Measurements from ENCODE around the gene AACS. TPM values are rescaled to one million over a fixed set of nuclear protein-coding genes. Genes with fewer than 3 reads are reported as not detected.
A peak's percentile ranks its signal among the peaks of the same experiment; 100 is the strongest.

The AACS gene, protein sequence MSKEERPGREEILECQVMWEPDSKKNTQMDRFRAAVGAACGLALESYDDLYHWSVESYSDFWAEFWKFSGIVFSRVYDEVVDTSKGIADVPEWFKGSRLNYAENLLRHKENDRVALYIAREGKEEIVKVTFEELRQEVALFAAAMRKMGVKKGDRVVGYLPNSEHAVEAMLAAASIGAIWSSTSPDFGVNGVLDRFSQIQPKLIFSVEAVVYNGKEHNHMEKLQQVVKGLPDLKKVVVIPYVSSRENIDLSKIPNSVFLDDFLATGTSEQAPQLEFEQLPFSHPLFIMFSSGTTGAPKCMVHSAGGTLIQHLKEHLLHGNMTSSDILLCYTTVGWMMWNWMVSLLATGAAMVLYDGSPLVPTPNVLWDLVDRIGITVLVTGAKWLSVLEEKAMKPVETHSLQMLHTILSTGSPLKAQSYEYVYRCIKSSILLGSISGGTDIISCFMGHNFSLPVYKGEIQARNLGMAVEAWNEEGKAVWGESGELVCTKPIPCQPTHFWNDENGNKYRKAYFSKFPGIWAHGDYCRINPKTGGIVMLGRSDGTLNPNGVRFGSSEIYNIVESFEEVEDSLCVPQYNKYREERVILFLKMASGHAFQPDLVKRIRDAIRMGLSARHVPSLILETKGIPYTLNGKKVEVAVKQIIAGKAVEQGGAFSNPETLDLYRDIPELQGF
- total RNA-seq (2016; rRNA removed; fragmentation: Illumina TruSeq; extraction: Trizol) (26.3 and 28.8 TPM in 2 replicates), polyA plus RNA-seq (2011; rRNA removed) (23.3 and 23.5 TPM in 2 replicates), polyA minus RNA-seq (2011; rRNA and poly(A)+ RNA removed; ENCODE audit: low replicate concordance) (35.1 and 50.6 TPM in 2 replicates), Bru-seq, nascent RNA (percentile 62 among the genes with signal in this experiment), BruChase-seq, experiment 1, labeled RNA remaining after a 6-hour chase (percentile 67 among the genes with signal in this experiment), BruChase-seq, experiment 2, labeled RNA remaining after a 2-hour chase (percentile 66 among the genes with signal in this experiment)
- 8.4 and 10.7 TPM in 2 replicates for total RNA-seq (2016; cell fraction: cytosol; rRNA removed; fragmentation: Illumina TruSeq; extraction: Trizol; ENCODE audit: low read depth)
- 22.7 and 29.1 TPM in 2 replicates for total RNA-seq (2016; cell fraction: insoluble cytoplasmic fraction; rRNA removed; fragmentation: Illumina TruSeq; extraction: Trizol)
- 18.6 and 20.0 TPM in 2 replicates for total RNA-seq (2016; cell fraction: membrane; rRNA removed; fragmentation: Illumina TruSeq; extraction: Trizol)
- total RNA-seq (2016; cell fraction: nucleus; rRNA removed; fragmentation: Illumina TruSeq; extraction: Trizol) = 22.1 and 23.1 TPM in 2 replicates
- polyA plus RNA-seq (2011; cell fraction: cytosol; rRNA removed) = 19.3 and 21.2 TPM in 2 replicates
- 37.9 and 38.1 TPM in 2 replicates for polyA plus RNA-seq (2011; cell fraction: nucleus; rRNA removed)
- polyA plus RNA-seq (2012) = 23.5 and 30.2 TPM in 2 replicates
- polyA plus RNA-seq (2016; cell fraction: cytosol; fragmentation: Illumina TruSeq; extraction: Trizol; ENCODE audit: low read depth) = 4.5 and 5.2 TPM in 2 replicates
- polyA plus RNA-seq (2016; cell fraction: insoluble cytoplasmic fraction; fragmentation: Illumina TruSeq; extraction: Trizol; ENCODE audit: low read depth) = 22.1 and 25.9 TPM in 2 replicates
- 10.6 and 13.7 TPM in 2 replicates for polyA plus RNA-seq (2016; cell fraction: membrane; fragmentation: Illumina TruSeq; extraction: Trizol; ENCODE audit: low read depth)
- 30.6 and 33.2 TPM in 2 replicates for polyA plus RNA-seq (2016; cell fraction: nucleus; fragmentation: Illumina TruSeq; extraction: Trizol; ENCODE audit: insufficient read depth, low read depth)
- polyA minus RNA-seq (2011; cell fraction: cytosol; rRNA and poly(A)+ RNA removed) = 17.8 and 17.9 TPM in 2 replicates
- 23.1 and 26.7 TPM in 2 replicates for polyA minus RNA-seq (2011; cell fraction: nucleus; rRNA and poly(A)+ RNA removed)
- long read RNA-seq, experiment 1, transcript AACS-201 (18 exons, 3,316 nt) = major isoform, 8 of 25 reads
- long read RNA-seq, experiment 1, partial matches to known transcripts = 7 of 25 reads
- long read RNA-seq, experiment 1, other reads (novel, unspliced or antisense) = 10 of 25 reads
- long read RNA-seq, experiment 2, transcript AACS-201 (18 exons, 3,316 nt) = major isoform, 33 of 70 reads
- long read RNA-seq, experiment 2, partial matches to known transcripts = 21 of 70 reads
- long read RNA-seq, experiment 2, other reads (novel, unspliced or antisense) = 16 of 70 reads

DNA sequence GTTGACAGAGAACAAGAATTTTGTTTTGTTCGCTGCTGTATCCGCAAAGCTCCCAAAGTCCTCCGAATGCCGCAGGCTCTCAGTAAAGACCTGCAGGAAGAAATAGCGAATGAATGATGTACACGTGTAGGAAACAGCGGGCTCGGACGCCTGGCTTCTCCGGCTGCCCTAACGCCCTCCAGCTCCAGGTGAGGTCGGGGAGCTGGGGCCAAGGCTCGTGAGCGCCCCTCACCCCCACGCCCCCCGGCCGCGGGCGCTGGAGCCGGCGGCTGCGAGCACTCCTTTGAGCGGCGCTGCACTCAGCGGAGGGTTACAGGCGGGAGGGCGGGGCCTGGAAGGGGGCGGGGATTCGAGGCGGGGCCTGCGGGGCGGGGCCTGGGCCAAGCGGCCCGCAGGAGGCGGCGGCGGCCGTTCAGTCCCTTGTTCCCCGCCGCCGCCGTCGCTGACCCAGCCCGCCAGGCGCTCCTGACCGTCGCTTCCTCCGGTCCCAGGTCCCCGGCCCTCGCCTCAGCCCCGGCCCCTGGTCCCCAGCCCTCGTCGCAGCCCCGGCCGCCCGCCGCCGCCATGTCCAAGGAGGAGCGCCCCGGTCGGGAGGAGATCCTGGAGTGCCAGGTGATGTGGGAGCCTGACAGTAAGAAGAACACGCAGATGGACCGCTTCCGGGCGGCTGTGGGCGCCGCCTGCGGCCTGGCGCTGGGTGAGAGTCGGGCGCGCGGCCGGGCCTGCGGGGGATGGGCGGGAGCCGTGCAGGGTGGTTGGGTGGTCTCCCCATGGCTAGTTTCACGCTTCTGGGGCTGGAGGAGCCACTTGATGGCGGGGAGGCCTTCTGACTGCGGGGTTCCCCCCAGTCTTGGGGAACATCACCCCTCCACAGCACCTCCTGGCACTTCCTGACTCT lies at the start of gene AACS:
Gene AACS (plus strand): TSS at position 415 of the 898 bp plus-strand sequence. CDS start 150 bp downstream, at position 565.
- Histone ChIP-seq H3K4me2 (ENCODE audit: low read depth, low read length) (peak within 1 kb of the TSS; percentile 98), H3K4me3 (replicated peaks in 1 of 3; ENCODE audit: insufficient read depth in 1 of 3, low read depth in 2 of 3, low read length in 3 of 3) (peak within 1 kb of the TSS; percentile 84 to 94 (median 84)), H3K9me3 (ENCODE audit: low read length) (no peaks in the 10 kb centered on the region), H3K79me2 (ENCODE audit: insufficient read depth, low read length) (peaks cover 16% of the 10 kb centered on the region), H4K20me1 (ENCODE audit: insufficient read depth, low read length) (no peaks in the 10 kb centered on the region), H3K27me3 (ENCODE audit: control insufficient read depth in 1 of 2, insufficient read depth in 2 of 2, low read length in 2 of 2) (no peaks in the 10 kb centered on the region; a peak in 1 of 5 replicates), H3K36me3 (replicated peaks in 1 of 2; ENCODE audit: control insufficient read depth in 1 of 2, insufficient read depth in 2 of 2, low read length in 2 of 2) (peaks cover 0 to 3% of the 10 kb centered on the region in 2 experiments; a peak in 2 of 5 replicates), H3K4me1 (ENCODE audit: insufficient read depth, low read length) (peaks cover 26% of the 10 kb centered on the region), H3K9ac (ENCODE audit: insufficient read depth, low read depth, low read length) (peak within 1 kb of the TSS; percentile 81), H3K27ac (ENCODE audit: extremely low read length, insufficient read depth, low read length) (peak within 1 kb of the TSS; percentile 62), H2AFZ (ENCODE audit: low read length) (peak within 1 kb of the TSS; percentile 70)
- 3% methylated on average over 20 of the region's 80 CpGs for WGBS (ENCODE audit: low lambda C conversion rate)
- FAIRE-seq = no peak
- DNase-seq (ENCODE audit: low spot score) = peak; percentile 49
- peak; percentile 94 for ATAC-seq
- ChIA-PET POLR2A (interaction anchor here (0.9 to 1.7 kb wide), 4 partner anchors 11 to 30 kb away, joined by 3 to 5 read pairs (median 4); no protein-coding TSS in a partner anchor), CTCF (ENCODE audit: low intra/inter-chr PET ratio, low total read pairs) (no interaction called here)
- TSS peak; percentile 65 for BruUV-seq (replicated peaks)
- intact Hi-C loops (cut with micrococcal nuclease; ENCODE audit: unreplicated experiment) = loop anchor here (2.0 kb wide), 1 partner anchor 76 kb away; the partner anchor contains the start of gene DHX37
- in situ Hi-C loops (cut with HindIII; ENCODE audit: extremely low pct_ligation_motif_present, low pct_unique_long_range_greater_than_20kb) = no loop called here
- TF ChIP-seq ZNF256 (CRISPR knock-in tag; conservative IDR thresholded peaks at IDR 0.05) = no peak
- TF ChIP-seq ZNF724P (CRISPR knock-in tag; IDR thresholded peaks at IDR 0.05; ENCODE audit: borderline replicate concordance) = no peak
- TF ChIP-seq BORCS8-MEF2B (CRISPR knock-in tag; IDR thresholded peaks at IDR 0.05) = no peak; the same call in 1 of the 2 replicates
- no peak for TF ChIP-seq ZNF75D (CRISPR knock-in tag; IDR thresholded peaks at IDR 0.05; ENCODE audit: borderline replicate concordance)
- TF ChIP-seq PAF1 (CRISPR knock-in tag; IDR thresholded peaks at IDR 0.05) = no peak
- no peak for TF ChIP-seq RFXANK (CRISPR knock-in tag; IDR thresholded peaks at IDR 0.05)
- TF ChIP-seq, protein P1, sequence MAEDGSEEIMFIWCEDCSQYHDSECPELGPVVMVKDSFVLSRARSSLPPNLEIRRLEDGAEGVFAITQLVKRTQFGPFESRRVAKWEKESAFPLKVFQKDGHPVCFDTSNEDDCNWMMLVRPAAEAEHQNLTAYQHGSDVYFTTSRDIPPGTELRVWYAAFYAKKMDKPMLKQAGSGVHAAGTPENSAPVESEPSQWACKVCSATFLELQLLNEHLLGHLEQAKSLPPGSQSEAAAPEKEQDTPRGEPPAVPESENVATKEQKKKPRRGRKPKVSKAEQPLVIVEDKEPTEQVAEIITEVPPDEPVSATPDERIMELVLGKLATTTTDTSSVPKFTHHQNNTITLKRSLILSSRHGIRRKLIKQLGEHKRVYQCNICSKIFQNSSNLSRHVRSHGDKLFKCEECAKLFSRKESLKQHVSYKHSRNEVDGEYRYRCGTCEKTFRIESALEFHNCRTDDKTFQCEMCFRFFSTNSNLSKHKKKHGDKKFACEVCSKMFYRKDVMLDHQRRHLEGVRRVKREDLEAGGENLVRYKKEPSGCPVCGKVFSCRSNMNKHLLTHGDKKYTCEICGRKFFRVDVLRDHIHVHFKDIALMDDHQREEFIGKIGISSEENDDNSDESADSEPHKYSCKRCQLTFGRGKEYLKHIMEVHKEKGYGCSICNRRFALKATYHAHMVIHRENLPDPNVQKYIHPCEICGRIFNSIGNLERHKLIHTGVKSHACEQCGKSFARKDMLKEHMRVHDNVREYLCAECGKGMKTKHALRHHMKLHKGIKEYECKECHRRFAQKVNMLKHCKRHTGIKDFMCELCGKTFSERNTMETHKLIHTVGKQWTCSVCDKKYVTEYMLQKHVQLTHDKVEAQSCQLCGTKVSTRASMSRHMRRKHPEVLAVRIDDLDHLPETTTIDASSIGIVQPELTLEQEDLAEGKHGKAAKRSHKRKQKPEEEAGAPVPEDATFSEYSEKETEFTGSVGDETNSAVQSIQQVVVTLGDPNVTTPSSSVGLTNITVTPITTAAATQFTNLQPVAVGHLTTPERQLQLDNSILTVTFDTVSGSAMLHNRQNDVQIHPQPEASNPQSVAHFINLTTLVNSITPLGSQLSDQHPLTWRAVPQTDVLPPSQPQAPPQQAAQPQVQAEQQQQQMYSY (CRISPR knock-in tag; IDR thresholded peaks at IDR 0.05) = no peak; the same call in none of the 2 replicates
- TF ChIP-seq, protein P2, sequence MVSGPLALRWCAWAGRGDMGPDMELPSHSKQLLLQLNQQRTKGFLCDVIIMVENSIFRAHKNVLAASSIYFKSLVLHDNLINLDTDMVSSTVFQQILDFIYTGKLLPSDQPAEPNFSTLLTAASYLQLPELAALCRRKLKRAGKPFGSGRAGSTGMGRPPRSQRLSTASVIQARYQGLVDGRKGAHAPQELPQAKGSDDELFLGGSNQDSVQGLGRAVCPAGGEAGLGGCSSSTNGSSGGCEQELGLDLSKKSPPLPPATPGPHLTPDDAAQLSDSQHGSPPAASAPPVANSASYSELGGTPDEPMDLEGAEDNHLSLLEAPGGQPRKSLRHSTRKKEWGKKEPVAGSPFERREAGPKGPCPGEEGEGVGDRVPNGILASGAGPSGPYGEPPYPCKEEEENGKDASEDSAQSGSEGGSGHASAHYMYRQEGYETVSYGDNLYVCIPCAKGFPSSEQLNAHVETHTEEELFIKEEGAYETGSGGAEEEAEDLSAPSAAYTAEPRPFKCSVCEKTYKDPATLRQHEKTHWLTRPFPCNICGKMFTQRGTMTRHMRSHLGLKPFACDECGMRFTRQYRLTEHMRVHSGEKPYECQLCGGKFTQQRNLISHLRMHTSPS (CRISPR knock-in tag; IDR thresholded peaks at IDR 0.05; ENCODE audit: low read depth) = no peak
